K562 (cell line): ENCODE results near the gene DCTN5. TPM values are rescaled to one million over a fixed set of nuclear protein-coding genes. Genes with fewer than 3 reads are reported as not detected.
A peak's percentile ranks its signal among the peaks of the same experiment; 100 is the strongest.

Experiments
- ATAC-seq: fragments of 200-7000 bp; cut with Tn5 transposase; 3 replicates; pipeline ENCODE4 v1.9.1; 2020; ENCODE audit warnings: moderate library complexity
- BruUV-seq: library from RNA; stranded (reverse); fragments of 400-500 nt; replicated peaks from 2 replicates; lab custom pipeline; 2021; lab: Mats Ljungman, UMichigan
- CTCF ChIA-PET: fragments of 300-600 bp; formaldehyde crosslinking; extraction: SDS; loops from one replicate; lab custom pipeline; 2021; ENCODE audit warnings: low intra/inter-chr PET ratio; lab: Yijun Ruan, JAX
- POLR2A ChIA-PET: fragments of 300-600, 350-650 bp; sonication (Branson Sonifier 250); formaldehyde crosslinking; extraction: SDS; loops from one replicate; lab custom pipeline; 2021; ENCODE audit warnings: antibody characterized with exemption, inconsistent platforms; lab: Yijun Ruan, JAX
- DNase-seq, 4 experiments: peaks; one replicate each; pipeline versions ENCODE4 v3.0.0 to v3.0.0-alpha.2; 2011 to 2018; ENCODE audit warnings: low spot score in 3 of 4, mixed read lengths in 3 of 4; ENCODE audit errors: extremely low read depth in 1 of 4
- FAIRE-seq: peaks from 2 replicates; lab custom pipeline; 2011; peaks lifted over from hg19 to GRCh38; lab: Jason Lieb, UNC
- H2AFZ ChIP-seq: 2 replicates; pipeline ENCODE4 v1.6.0; 2011; ENCODE audit warnings: low read depth, low read length, control low read depth, inconsistent platforms
- H3K27ac ChIP-seq: fragments of 200-600 bp; 3 replicates; pipeline ENCODE4 v1.8.0; 2011; ENCODE audit warnings: low read depth, mild to moderate bottlenecking, control low read depth, inconsistent platforms, low read length, moderate library complexity, mixed read lengths; ENCODE audit errors: extremely low read depth
- H3K27me3 ChIP-seq, 2 experiments: fragments of 300-600 bp in 1 of 2; 2 replicates in 1 of 2; 3 replicates in 1 of 2; pipeline versions ENCODE4 v1.6.0 to v1.8.0; 2011; ENCODE audit warnings: inconsistent platforms in 2 of 2, low read length in 2 of 2, mild to moderate bottlenecking in 1 of 2, mixed read lengths in 1 of 2, moderate library complexity in 1 of 2; ENCODE audit not compliant: control insufficient read depth in 2 of 2, insufficient read depth in 2 of 2
- H3K36me3 ChIP-seq: fragments of 300-600 bp; 3 replicates; pipeline ENCODE4 v1.8.0; 2011; ENCODE audit warnings: mild to moderate bottlenecking, low read length, inconsistent platforms; ENCODE audit not compliant: control insufficient read depth, insufficient read depth
- H3K4me1 ChIP-seq, 2 experiments: fragments of 200-600 bp in 1 of 2; replicated peaks in 1 of 2; 2 replicates in 1 of 2; 3 replicates in 1 of 2; pipeline versions ENCODE4 v1.5.1 to v1.8.0; 2011; ENCODE audit warnings: inconsistent platforms in 2 of 2, low read length in 2 of 2, mild to moderate bottlenecking in 1 of 2, mixed read lengths in 1 of 2, moderate library complexity in 1 of 2; ENCODE audit not compliant: control insufficient read depth in 2 of 2, insufficient read depth in 2 of 2
- H3K4me2 ChIP-seq: 2 replicates; pipeline ENCODE4 v1.6.1; 2011; ENCODE audit warnings: low read length, control low read depth, inconsistent platforms, mixed read lengths; ENCODE audit not compliant: insufficient read depth
- H3K4me3 ChIP-seq: fragments of 200-600 bp; sonication (generic), shearing (Covaris generic); 2 replicates; pipeline ENCODE4 v1.5.1; 2016; ENCODE audit warnings: control low read depth, inconsistent platforms
- H3K79me2 ChIP-seq: fragments of 200-600 bp; 3 replicates; pipeline ENCODE4 v1.8.0; 2011; ENCODE audit warnings: low read length, inconsistent platforms; ENCODE audit not compliant: control insufficient read depth, insufficient read depth
- H3K9ac ChIP-seq, 2 experiments: 2 replicates each; pipeline versions ENCODE4 v1.6.0 to v1.6.1; 2011; ENCODE audit warnings: low read depth in 2 of 2, low read length in 2 of 2, control low read depth in 1 of 2, inconsistent platforms in 1 of 2, mild to moderate bottlenecking in 1 of 2, mixed read lengths in 1 of 2; ENCODE audit not compliant: insufficient read depth in 1 of 2
- H3K9me1 ChIP-seq: one replicate; pipeline ENCODE4 v1.6.0; 2011; ENCODE audit warnings: inconsistent platforms, mild to moderate bottlenecking, low read length, moderate library complexity; ENCODE audit not compliant: control insufficient read depth, insufficient read depth
- H3K9me3 ChIP-seq: replicated peaks from 2 replicates; pipeline ENCODE4 v1.5.1; 2011; ENCODE audit warnings: low read depth, low read length, inconsistent platforms; ENCODE audit not compliant: control insufficient read depth, insufficient read depth
- H4K20me1 ChIP-seq: replicated peaks from 2 replicates; pipeline ENCODE4 v1.6.1; 2011; ENCODE audit warnings: low read length, inconsistent platforms, mixed read lengths; ENCODE audit not compliant: control insufficient read depth, insufficient read depth
- BHLHE40 ChIP-seq: IDR thresholded peaks from 2 replicates; pipeline ENCODE4 v1.6.1; 2011; ENCODE audit warnings: low read length, improper control_type of control experiment
- GATA2 ChIP-seq: sonication (generic); formaldehyde crosslinking; IDR thresholded peaks from 2 replicates; pipeline ENCODE4 v1.4.0; 2020; ENCODE audit warnings: mild to moderate bottlenecking, missing genetic modification reagents
- L3MBTL2 ChIP-seq: fragments of 450-650 bp; IDR thresholded peaks from 2 replicates; pipeline ENCODE4 v1.6.1; 2016; ENCODE audit warnings: mild to moderate bottlenecking, moderate library complexity
- NFATC3 ChIP-seq: fragments of 450-650 bp; IDR thresholded peaks from 2 replicates; pipeline ENCODE4 v1.6.1; 2017; ENCODE audit warnings: mild to moderate bottlenecking
- SNIP1 ChIP-seq: fragments of 450-650 bp; IDR thresholded peaks from 2 replicates; pipeline ENCODE4 v1.7.1; 2017; ENCODE audit warnings: low read depth, mild to moderate bottlenecking
- TGIF2 ChIP-seq: sonication (generic); formaldehyde crosslinking; IDR thresholded peaks from 2 replicates; pipeline ENCODE4 v1.8.1; 2022; ENCODE audit warnings: mild to moderate bottlenecking, missing genetic modification reagents, moderate library complexity
- YY1 ChIP-seq, 3 experiments: IDR thresholded peaks; 2 replicates each; pipeline ENCODE4 v1.6.1; 2011; ENCODE audit warnings: low read length in 2 of 3, mild to moderate bottlenecking in 2 of 3, moderate library complexity in 2 of 3, borderline replicate concordance in 1 of 3, control low read depth in 1 of 3, low read depth in 1 of 3; ENCODE audit not compliant: insufficient read depth in 3 of 3, insufficient replicate concordance in 2 of 3, control insufficient read depth in 1 of 3, insufficient read length in 1 of 3; ENCODE audit errors: extremely low read depth in 1 of 3
- ZFX ChIP-seq: sonication (generic); formaldehyde crosslinking; IDR thresholded peaks from 2 replicates; pipeline ENCODE4 v1.8.0; 2022; ENCODE audit warnings: mild to moderate bottlenecking, missing genetic modification reagents, moderate library complexity
- ZNF121 ChIP-seq: sonication (generic); formaldehyde crosslinking; conservative IDR thresholded peaks from 2 replicates; pipeline ENCODE4 v1.8.0; 2022; ENCODE audit warnings: missing genetic modification reagents
- ZNF766 ChIP-seq: fragments of 200-800 bp; sonication (Bioruptor generic); conservative IDR thresholded peaks from 2 replicates; pipeline ENCODE4 v1.6.1; 2016; ENCODE audit warnings: missing genetic modification characterization, missing compliant biosample characterization
- WGBS: fragments of 100-300 bp; shearing (Covaris generic); methylation state at CpG from one replicate; pipeline ENCODE4 v1.1.6; 2016; ENCODE audit warnings: low coverage, mixed read lengths; ENCODE audit not compliant: insufficient coverage; ENCODE audit errors: missing lambda C conversion rate; 5-methylcytosine and 5-hydroxymethylcytosine counted together
- in situ Hi-C: fragments of 300-500 bp; cut with MboI; formaldehyde crosslinking; loops from 4 replicates; pipeline ENCODE4 v1.15.0; 2018; ENCODE audit warnings: inconsistent platforms, mixed read lengths
- intact Hi-C: fragments of 100-400 bp; cut with micrococcal nuclease; formaldehyde crosslinking; loops from 2 replicates; pipeline ENCODE4 v1.14.2; 2022
- polyA plus RNA-seq, 8 experiments: library from polyadenylated mRNA; depleted of rRNA in 4 of 8; stranded (reverse) in 5 of 8; unstranded in 3 of 8; fragments of >200 nt; fragmentation: Nextera tagmentation in 2 of 8; fragmentation: Illumina TruSeq in 1 of 8; extraction: Ambion mirVana in 2 of 8; extraction: Trizol in 1 of 8; gene quantifications; 2 replicates each; pipeline versions ENCODE4 v1.2.1 to v1.2.3, GENCODE V29; 2011 to 2014; ENCODE audit warnings: inconsistent platforms in 1 of 8, missing spikeins in 1 of 8
- total RNA-seq, 7 experiments: library from RNA; depleted of rRNA in 6 of 7; stranded (reverse); fragments of >200 nt in 6 of 7; fragmentation: Illumina TruSeq in 2 of 7; extraction: Trizol in 2 of 7; gene quantifications; 2 replicates each; pipeline versions ENCODE4 v1.2.1 to v1.2.3, GENCODE V29; 2011 to 2021; ENCODE audit warnings: low replicate concordance in 1 of 7
- TF ChIP-seq, protein P1 (sequence below): sonication (generic); formaldehyde crosslinking; IDR thresholded peaks from 2 replicates; pipeline ENCODE4 v1.8.0; 2022; ENCODE audit warnings: mild to moderate bottlenecking, missing genetic modification reagents
- TF ChIP-seq, protein P2 (sequence below): IDR thresholded peaks from 3 replicates; pipeline ENCODE4 v1.6.1; 2011; ENCODE audit warnings: borderline replicate concordance, mild to moderate bottlenecking, moderate library complexity; ENCODE audit not compliant: insufficient read length; ENCODE audit errors: extremely low read depth
- TF ChIP-seq, protein P3 (sequence below): fragments of 200-800 bp; sonication (Bioruptor generic); IDR thresholded peaks from 2 replicates; pipeline ENCODE4 v1.6.1; 2016; ENCODE audit warnings: missing genetic modification characterization, missing compliant biosample characterization

Gene DCTN5
- total and polyA plus RNA-seq, 9 of the 15 experiments (the other 6 are each of a cell fraction or from before 2014, with no cell fraction given) = 35.8 to 149 (median 75.9) TPM

DNA sequence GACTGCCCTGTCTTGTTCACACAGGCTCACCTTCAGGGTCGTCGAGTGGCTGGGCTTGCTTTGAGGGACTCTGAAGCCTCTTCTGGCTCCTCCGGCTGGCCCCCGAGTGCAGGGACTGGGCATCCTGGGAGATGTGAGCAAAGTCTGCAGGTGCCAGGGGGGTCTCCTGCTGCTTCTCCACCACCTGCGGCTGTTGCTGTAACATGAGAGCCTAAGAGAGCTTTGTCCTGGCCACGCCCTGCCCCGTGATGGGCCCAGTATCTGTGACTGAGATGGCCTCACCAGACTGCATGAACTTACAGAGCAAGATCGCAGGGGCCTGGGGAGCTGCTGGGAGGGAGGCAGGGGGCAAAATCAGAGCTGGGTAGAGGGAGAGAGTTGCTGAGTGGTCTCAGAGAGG, 59.2 kb downstream of the DCTN5 start:
- H3K27me3 ChIP-seq = no peaks in the 10 kb centered on the region
- no peaks in the 10 kb centered on the region for H4K20me1 ChIP-seq
- peak overlapping the region in 1 of 2 experiments; percentile 83; a peak in 2 of 4 replicates for H3K9ac ChIP-seq
- in situ Hi-C loops (no loop called here), intact Hi-C loops (no loop called here)
- no peak overlapping the region for H3K27ac ChIP-seq
- peaks cover 13 to 16% of the 10 kb centered on the region in 2 experiments; a peak in 4 of 5 replicates for H3K4me1 ChIP-seq
- peaks cover 3% of the 10 kb centered on the region for H3K9me3 ChIP-seq
- no peak overlapping the region for H3K4me3 ChIP-seq
- ATAC-seq (peak; percentile 91), DNase-seq (peak; percentile 35 to 61 (median 45)), FAIRE-seq (peak; percentile 26)
- POLR2A ChIA-PET = interaction anchor here (0.9 to 6.1 kb wide), 4 partner anchors 10 to 79 kb away, joined by 3 to 56 read pairs (median 8); partner anchors contain the start of gene ERN2
- H3K36me3 ChIP-seq = no peaks in the 10 kb centered on the region
- peak overlapping the region; percentile 78 for H2AFZ ChIP-seq
- no peaks in the 10 kb centered on the region for H3K79me2 ChIP-seq
- H3K9me1 ChIP-seq = no peaks in the 10 kb centered on the region
- peak overlapping the region; percentile 15; the same call in 1 of the 2 replicates for H3K4me2 ChIP-seq
- CTCF ChIA-PET = no interaction called here
- 9% methylated on average over 8 of the region's 8 CpGs for WGBS
- BruUV-seq = no TSS peak
- TF ChIP-seq, protein P1, sequence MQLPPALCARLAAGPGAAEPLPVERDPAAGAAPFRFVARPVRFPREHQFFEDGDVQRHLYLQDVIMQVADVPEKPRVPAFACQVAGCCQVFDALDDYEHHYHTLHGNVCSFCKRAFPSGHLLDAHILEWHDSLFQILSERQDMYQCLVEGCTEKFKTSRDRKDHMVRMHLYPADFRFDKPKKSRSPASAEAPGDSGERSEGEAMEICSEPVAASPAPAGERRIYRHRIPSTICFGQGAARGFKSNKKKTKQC = no peak
- TF ChIP-seq, protein P2, sequence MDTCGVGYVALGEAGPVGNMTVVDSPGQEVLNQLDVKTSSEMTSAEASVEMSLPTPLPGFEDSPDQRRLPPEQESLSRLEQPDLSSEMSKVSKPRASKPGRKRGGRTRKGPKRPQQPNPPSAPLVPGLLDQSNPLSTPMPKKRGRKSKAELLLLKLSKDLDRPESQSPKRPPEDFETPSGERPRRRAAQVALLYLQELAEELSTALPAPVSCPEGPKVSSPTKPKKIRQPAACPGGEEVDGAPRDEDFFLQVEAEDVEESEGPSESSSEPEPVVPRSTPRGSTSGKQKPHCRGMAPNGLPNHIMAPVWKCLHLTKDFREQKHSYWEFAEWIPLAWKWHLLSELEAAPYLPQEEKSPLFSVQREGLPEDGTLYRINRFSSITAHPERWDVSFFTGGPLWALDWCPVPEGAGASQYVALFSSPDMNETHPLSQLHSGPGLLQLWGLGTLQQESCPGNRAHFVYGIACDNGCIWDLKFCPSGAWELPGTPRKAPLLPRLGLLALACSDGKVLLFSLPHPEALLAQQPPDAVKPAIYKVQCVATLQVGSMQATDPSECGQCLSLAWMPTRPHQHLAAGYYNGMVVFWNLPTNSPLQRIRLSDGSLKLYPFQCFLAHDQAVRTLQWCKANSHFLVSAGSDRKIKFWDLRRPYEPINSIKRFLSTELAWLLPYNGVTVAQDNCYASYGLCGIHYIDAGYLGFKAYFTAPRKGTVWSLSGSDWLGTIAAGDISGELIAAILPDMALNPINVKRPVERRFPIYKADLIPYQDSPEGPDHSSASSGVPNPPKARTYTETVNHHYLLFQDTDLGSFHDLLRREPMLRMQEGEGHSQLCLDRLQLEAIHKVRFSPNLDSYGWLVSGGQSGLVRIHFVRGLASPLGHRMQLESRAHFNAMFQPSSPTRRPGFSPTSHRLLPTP = no peak
- no peak for TF ChIP-seq TGIF2 (CRISPR knock-in tag)
- TF ChIP-seq SNIP1 = peak; percentile 83; the same call in 1 of the 2 replicates
- no peak for TF ChIP-seq ZNF121
- TF ChIP-seq, protein P3, sequence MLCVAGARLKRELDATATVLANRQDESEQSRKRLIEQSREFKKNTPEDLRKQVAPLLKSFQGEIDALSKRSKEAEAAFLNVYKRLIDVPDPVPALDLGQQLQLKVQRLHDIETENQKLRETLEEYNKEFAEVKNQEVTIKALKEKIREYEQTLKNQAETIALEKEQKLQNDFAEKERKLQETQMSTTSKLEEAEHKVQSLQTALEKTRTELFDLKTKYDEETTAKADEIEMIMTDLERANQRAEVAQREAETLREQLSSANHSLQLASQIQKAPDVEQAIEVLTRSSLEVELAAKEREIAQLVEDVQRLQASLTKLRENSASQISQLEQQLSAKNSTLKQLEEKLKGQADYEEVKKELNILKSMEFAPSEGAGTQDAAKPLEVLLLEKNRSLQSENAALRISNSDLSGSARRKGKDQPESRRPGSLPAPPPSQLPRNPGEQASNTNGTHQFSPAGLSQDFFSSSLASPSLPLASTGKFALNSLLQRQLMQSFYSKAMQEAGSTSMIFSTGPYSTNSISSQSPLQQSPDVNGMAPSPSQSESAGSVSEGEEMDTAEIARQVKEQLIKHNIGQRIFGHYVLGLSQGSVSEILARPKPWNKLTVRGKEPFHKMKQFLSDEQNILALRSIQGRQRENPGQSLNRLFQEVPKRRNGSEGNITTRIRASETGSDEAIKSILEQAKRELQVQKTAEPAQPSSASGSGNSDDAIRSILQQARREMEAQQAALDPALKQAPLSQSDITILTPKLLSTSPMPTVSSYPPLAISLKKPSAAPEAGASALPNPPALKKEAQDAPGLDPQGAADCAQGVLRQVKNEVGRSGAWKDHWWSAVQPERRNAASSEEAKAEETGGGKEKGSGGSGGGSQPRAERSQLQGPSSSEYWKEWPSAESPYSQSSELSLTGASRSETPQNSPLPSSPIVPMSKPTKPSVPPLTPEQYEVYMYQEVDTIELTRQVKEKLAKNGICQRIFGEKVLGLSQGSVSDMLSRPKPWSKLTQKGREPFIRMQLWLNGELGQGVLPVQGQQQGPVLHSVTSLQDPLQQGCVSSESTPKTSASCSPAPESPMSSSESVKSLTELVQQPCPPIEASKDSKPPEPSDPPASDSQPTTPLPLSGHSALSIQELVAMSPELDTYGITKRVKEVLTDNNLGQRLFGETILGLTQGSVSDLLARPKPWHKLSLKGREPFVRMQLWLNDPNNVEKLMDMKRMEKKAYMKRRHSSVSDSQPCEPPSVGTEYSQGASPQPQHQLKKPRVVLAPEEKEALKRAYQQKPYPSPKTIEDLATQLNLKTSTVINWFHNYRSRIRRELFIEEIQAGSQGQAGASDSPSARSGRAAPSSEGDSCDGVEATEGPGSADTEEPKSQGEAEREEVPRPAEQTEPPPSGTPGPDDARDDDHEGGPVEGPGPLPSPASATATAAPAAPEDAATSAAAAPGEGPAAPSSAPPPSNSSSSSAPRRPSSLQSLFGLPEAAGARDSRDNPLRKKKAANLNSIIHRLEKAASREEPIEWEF (CRISPR knock-in tag) = no peak
- 0 out of 2 replicates have a peak, but pooled peaks have one; percentile 10 for TF ChIP-seq L3MBTL2
- peak; percentile 78 for TF ChIP-seq ZFX (CRISPR knock-in tag)
- peak; percentile 98 for TF ChIP-seq NFATC3
- no peak for TF ChIP-seq GATA2 (CRISPR knock-in tag)
- TF ChIP-seq ZNF766 (CRISPR knock-in tag) = no peak
- TF ChIP-seq YY1 (IDR thresholded peaks at IDR 0.05; ENCODE audit: borderline replicate concordance in 1 of 3, control insufficient read depth in 1 of 3, extremely low read depth in 1 of 3, insufficient read depth in 3 of 3, insufficient read length in 1 of 3, insufficient replicate concordance in 2 of 3, low read depth in 1 of 3, low read length in 2 of 3) = peak in 1 of 3 experiments; percentile 33
- peak; percentile 43; the same call in 1 of the 2 replicates for TF ChIP-seq BHLHE40
